Hematopoietic multipotent progenitor cell (in vitro differentiated cells): ENCODE measurements around the gene OR52B2. TPM values are rescaled to one million over a fixed set of nuclear protein-coding genes. Genes with fewer than 3 reads are reported as not detected.

Experiments
- DNase-seq, 3 donors: peaks; one replicate each; pipeline ENCODE4 v3.0.0-alpha.2; 2011 to 2015; ENCODE audit warnings: low read depth in 2 of 3, low spot score in 2 of 3
- total RNA-seq: library from RNA; depleted of rRNA; stranded (reverse); fragments of >200 nt; gene quantifications from one replicate; pipeline ENCODE4 v1.2.3, GENCODE V29; 2012

OR52B2 gene
- 0.27 TPM for total RNA-seq

GRCh38 chr11:6170226-6170625 lies at the start of gene OR52B2:
TSS of gene OR52B2 (minus strand) at chr11:6170326. CDS start at chr11:6170326, 0 bp downstream.
- DNase-seq = no peak

DNA sequence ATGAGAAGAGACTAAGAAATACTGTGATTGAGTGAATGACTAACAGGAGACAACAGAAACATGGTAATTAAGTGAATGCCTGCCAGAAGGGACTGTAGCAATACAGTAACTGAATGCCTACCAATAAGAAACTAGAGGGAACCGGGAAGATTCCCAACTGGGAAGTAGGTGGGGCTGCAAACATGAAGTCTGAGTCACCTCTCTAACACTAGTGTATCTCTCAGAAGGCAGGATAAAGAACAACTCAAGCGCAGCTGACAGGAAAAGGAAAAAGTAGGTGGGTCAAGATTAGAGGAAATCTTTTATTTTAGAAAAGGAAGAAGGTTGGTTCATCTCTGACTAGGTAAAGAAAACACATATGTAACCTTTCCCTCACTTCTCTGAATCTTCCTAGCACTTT lies 49.2 kb upstream of the OR52B2 start:
- DNase-seq = no peak

GRCh38 chr11:6217722-6218121 lies 47.6 kb upstream of the OR52B2 start:
- DNase-seq = no peak

DNA sequence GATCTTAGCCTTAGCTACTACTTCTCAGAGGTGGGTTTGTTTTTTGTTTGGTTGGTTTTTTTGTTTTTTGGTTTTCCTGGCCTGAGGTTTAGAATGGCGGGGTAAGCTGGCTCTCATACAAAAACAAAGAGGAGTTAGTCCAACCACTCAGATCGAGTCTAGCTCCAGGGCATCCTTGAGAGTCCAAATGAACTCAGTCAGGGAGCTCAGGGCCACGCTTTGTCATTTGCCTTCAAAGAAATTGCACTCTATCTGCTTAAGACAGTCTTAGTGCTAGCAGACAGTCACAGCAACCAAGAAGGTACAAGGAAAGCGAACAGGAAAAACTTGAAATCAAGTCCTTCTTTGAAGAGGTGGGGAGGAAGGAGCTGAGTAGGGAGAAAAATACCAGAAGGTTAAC lies 46.4 kb upstream of the OR52B2 start:
- DNase-seq = no peak

GRCh38 chr11:6214530-6214929 lies 44.4 kb upstream of the OR52B2 start:
- DNase-seq = no peak

GRCh38 chr11:6210274-6210955 lies 40.3 kb upstream of the OR52B2 start:
- no peak for DNase-seq

- DNase-seq = no peak
Observed at GRCh38 chr11:6209801-6210200, 39.7 kb upstream of the OR52B2 start.

GRCh38 chr11:6206456-6207180 lies 36.5 kb upstream of the OR52B2 start:
- DNase-seq = no peak

- no peak for DNase-seq
Observed at GRCh38 chr11:6205366-6205765, 35.2 kb upstream of the OR52B2 start, which contains the start of gene C11orf42. TSS of gene C11orf42 (plus strand) at chr11:6205557. CDS start at chr11:6205616, 59 bp downstream.

DNA sequence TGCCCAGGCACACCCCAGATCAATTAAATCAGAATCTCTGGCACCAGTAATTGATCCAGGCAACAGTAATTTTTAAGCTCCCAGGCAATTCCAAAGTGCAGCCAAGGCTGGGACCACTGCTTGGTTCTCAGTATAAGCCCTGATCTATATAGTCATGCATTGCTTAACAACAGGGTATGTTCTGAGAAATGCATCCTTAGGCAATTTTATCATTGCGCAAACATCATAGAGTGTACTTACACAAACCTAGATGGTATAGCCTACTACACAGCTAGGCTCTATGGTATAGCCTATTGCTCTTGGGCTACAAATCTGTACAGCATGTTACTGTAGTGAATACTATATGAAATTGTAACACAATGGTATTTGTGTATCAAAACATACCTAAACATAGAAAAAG lies 34.6 kb upstream of the OR52B2 start:
- DNase-seq = no peak

DNA sequence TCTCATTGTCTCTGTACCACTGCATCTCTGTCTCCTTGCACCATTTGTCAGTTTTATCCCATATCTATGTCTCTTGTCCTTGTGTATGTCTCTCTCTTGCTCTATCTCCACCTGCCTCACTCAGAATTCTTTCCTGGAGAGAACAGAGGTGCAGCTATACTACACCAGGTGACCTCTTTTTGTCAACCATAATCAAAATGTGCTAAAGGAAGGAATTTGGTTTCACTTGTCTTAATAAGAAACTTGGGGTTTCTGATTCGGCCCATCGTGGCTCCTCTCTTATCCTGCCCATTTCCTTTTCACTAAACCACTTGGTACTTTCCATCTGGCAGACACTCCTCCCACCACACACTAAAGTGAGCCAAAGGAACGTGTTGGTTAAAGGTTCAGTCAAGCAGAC lies 33.2 kb upstream of the OR52B2 start:
- peak in 1 of 3 donors; percentile 13 for DNase-seq

DNA sequence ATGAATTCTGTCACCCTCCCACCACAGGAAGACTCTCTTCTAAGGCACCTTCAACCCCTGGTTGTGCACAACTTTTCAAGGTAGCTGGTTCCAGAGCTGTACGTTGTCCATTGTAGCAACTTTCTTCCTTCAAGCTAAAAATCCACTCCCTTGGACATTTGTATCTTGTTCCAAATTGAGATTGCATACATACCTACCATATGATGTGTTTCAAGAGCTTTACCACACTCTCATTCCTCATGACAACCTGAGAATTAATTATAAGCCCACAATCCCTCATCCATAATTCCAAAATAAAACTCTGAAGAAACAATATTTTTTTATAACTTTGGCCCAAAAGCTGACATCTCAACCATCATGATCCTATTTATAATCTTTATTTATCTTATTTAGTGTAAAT lies 31.9 kb upstream of the OR52B2 start:
- DNase-seq = no peak

DNA sequence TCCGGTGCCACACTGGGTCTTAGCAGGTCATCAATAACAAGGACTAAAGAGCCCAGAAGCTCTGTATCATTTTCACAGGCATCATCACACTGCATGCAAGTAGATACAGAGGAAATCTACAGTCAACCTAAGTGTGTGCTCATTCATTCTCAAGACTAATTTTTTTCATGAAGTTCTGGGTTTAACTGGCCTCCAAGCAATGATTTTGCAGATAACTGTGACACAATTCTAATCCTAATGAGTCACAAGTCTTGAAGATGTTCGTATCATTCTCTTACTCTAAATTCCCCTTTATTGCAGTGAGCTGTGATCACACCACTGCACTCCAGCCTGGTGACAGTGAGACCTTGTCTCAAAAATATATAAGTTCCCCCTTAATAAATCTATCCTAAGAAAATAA lies 31.4 kb upstream of the OR52B2 start:
- peak in 1 of 3 donors; percentile 2 for DNase-seq

GRCh38 chr11:6200975-6201374 lies 30.8 kb upstream of the OR52B2 start:
- peak in 2 of 3 donors; percentile 12 to 40 for DNase-seq

GRCh38 chr11:6199174-6199810 lies 29.2 kb upstream of the OR52B2 start, which contains the start of gene OR52W1:
TSS of gene OR52W1 (plus strand) at chr11:6199224. CDS start at chr11:6199224, 0 bp downstream.
- no peak for DNase-seq

DNA sequence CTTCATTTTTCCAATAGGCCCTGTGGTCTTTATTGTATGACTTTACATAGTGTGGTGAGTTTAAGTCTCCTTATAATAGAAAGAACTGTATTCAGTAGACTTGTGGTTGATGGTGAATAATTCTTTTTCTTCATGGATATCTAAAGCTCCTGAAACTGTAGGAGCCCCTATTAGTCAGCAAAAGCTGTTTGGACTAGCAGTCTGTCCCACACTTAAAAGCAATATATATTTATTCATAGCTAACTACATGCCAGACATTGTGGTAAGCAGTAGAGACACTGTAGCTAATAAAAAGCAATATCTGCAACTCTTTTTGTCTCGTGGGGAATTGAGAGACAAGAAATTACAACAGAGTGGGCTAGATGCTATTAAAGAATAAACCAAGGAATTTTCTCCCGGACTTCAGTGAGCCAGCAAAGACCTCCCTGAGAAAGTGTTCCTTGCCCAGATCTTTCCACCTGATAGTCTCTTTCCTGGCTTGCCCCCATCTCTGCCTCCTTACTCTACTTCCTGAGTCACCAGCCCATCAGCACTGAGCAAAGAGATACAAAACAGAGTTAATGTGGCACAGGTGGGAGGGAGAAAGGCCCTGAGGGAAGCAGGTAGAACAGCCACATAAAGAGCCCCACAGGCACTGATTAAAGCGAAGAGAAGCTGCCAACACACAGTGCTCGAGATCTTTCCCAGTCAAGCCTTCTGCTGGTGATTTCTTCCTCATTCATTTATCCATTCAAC lies 27.5 kb upstream of the OR52B2 start:
- no peak for DNase-seq

- DNase-seq = no peak
Observed at GRCh38 chr11:6196396-6196795, 26.3 kb upstream of the OR52B2 start.

DNA sequence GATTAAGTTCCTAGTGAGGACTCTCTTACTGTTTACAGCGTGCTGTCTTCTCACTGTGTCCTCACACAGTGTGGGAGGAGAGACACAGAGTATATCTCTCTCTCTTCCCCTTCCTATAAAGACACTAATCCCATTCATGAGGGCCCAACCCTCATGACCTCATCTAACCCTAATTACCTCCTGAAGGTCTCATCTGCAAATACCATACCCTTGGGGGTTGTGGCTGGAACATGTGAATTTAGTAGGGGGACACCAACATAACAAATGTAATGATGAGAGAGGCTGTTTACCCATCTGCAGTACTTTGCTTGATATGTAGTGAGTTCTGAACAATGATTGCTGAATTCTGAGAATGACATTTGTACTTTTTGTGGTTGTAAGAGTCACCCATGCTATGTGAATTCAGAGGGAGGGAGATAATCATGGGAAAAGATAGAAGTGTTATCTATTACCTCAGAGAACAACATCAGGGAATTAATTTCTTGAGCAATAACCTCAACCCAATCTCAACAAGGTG lies 24.0 kb upstream of the OR52B2 start:
- no peak for DNase-seq

DNA sequence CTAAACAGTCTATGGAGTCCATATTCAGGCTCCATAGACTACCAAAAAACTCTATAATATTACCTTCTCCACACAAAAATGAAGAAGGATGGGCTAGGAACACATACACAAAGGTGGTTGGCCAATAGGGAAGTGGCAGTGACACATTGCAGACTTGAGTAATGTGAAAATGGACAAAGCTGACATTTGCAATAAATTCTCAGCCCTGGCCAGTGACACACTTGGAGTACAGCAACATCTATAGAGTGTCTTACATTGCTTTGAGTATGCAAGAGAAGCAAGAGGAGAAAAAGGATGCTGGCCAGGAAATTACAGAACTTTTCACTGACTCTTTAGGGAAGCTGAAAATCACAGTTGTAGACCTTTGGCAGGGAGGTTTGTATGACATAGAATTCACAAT lies 21.6 kb upstream of the OR52B2 start:
- DNase-seq = no peak

DNA sequence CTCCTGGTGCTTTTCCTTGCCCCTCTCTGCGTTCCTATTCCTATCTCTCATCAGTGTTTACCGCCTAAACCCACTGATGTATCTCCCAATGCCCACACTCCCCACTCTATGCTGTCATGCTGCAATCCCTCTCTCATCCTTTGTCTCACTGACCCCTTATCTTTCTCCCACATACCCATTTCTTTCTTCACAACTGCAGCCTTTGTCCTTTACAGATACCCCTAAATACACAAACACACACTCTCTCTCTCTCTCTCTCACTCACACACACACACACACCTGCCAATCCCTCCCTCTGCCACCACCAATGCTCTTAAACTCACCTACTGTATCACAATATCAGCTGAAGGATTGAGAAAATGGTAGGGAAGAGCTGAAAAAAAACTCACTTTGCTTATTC lies 5.3 kb upstream of the OR52B2 start:
- DNase-seq = no peak
